Left renal pelvis (tissue), 4 donors: ENCODE results near the gene RPUSD4. TPM values are rescaled to one million over a fixed set of nuclear protein-coding genes. Genes with fewer than 3 reads are reported as not detected.

Experiments used
- DNase-seq, 4 donors: peaks; one replicate each; pipeline ENCODE4 v3.0.0-alpha.2; 2013; ENCODE audit warnings: low read depth in 4 of 4, low spot score in 3 of 4
- polyA plus RNA-seq, 4 donors: library from polyadenylated mRNA; unstranded; fragments of 120-200 nt; gene quantifications; one replicate each; pipeline ENCODE4 v1.2.1, GENCODE V29; 2013; ENCODE audit not compliant: insufficient read length in 4 of 4

The RPUSD4 gene
- polyA plus RNA-seq, 4 donors: 29.1 to 38.6 (median 30.4) TPM

DNA sequence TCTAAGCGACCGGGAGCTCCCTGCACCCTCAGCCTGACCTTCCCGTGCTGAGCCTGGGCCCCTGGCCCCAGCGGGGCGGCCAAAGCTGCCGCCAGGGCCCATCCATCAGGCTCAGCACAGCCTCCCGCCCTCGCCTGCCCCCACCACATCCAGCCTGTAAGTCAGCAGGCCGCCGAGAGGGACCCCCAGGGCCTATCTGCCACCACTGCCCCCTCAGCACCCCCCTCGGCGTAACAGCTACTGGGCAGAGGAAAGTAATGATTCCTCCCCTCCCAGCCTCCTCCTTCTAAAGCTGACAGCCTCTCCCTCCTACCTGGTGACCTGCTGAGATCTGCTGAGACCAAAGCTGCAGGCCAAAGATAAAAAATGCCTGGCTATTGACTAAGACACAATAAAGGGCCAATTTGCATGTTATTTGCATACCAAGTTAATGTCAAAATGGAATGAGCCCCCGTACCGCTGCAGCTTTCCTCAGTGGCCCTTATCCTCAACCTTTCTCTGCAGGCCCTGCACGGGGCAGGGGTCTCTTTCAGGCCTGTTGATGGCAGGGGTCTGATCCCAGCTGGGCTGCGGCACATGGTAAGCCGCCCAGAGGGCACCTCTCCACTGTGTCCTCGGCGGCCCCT, 51.6 kb downstream of the RPUSD4 start:
- no peak for DNase-seq

DNA sequence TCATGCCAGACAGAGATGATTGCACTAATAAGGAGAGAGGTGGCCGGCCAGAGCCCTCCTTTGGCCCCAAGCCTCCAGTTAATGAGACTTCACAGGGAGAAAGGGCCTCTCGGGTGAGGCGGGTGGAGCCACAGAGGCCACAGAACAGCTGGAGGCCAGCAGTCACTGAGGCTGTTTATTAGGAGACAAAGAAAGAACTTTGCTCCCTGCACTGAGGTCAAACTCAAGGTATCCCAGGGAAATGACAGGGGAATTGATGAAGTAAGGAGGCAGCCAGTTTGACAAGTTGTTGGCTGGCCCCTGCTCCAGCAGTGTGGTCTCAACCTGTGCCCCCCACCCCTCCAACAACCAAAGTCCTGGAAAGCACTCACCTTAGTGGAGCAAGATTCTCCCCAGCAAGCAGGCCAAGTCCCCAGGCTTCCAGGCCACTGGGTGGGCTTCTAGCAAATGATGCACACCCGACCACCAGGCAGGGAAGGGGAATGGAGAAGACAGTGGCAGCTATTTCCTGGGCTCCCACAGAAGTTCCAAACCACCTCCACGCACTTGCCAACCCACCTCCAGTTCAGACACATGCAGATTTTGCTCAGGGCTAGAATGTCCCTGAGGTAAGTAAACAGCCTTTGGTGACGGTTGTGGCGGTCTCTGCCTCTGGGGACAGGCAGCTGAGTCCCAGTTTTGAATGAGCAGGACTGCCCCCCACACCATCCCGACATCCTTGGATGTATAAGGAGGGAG, 53.2 kb downstream of the RPUSD4 start:
- no peak for DNase-seq

DNA sequence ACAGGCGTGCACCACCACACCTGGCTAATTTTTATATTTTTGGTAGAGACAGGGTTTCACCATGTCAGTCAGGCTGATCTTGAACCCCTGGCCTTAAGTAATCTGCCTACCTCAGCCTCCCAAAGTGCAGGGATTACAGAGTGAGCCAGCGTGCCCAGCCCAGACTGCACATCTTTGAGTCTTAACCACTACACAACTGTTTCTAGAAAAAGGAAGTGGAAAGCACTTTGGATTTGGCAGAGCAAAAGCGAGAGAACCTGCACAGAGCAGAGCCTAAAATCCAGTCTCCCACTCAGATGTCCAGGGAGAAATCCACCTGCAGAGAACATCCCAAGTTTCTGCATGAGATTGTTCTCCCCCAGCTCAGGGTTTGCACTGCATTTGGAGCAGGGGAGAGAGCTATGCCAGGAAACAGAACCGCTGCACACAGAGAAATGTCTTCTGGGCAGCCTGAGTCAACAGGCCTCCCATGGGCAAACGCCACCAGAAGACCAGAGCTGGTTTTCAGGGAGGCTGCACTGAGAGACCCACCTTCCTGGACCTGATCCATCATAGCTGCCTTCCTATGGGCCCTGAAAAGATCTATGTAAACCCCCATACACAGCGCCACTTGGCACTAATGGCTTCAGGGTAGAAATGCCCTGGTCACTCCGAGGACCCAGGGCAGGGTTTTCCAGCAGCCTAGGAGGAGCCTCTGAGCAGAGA, 54.0 kb downstream of the RPUSD4 start:
- DNase-seq: no peak

DNA sequence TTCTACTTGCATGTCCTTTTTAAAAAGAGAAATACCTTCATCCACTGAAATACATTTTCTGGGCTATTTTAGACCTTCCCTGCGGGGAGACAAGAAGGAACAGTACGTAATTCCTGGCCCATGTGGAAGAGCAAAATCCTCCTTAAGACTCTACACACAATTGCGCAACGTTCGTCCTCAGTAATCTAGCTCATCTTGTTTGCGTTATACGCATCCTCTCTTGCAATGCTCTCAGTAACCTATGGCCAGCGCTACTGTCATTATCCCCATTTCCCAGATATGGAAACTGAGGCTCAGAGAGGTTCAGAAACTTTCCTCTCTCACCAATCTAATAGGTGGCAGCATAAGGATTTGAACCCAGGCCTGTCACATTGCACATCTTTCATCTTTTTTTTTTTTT, 54.6 kb downstream of the RPUSD4 start:
- DNase-seq: no peak

DNA sequence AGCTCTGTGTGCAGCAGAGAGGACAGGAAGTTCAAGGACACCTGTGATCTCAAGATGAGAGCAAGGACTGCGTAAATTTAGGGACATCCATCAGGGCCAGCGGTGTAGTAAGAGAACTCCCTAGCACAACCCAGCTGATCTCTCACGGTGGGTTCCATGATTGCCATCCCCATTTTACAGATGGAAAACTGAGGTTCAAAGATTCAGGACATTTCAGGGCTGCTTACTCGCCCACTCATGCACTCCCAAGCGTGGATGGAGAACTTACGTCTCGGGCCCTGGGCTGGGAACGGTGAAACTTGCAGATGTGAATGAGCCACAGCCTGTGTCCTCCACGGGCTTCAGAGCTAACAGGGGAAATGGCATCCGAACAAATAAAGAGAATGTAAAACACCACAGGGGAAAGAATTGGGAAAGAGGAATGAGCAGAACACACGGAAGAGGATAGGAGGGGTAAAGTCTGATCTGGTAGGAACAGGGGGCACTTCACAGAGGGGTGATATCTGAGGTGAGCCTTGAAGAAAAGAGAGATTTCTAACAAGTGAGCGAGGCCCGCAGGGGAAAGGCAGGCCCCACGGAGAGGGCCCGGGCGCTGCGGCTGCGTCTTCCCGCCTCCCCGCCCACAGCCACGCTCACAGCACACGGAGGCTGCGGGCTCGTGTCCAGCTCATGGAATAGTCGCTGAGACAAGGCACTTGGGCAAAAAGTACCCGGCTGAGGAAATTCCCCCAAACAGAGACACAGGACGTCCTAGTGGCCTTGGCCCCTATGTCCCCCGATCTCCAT, 55.9 kb downstream of the RPUSD4 start:
- DNase-seq: no peak

DNA sequence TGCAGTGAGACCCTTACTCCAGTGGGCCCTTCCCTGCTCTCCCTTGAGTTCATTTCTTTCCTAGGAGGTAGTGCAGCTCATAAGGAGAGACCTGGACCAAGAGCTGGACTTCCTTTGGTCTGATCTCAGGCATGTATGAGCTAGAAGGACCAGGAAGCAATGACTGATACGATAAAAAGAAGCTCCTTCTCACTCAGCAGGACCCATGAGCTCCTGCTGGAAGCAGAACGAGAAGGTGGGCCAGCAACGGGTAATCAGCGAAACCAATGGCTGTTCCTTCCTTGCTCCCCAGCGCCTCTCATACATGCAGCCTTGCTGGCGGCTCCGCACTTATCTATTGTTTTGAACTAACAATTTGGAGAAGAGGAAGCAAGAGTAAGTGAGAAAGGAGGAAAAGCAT, 56.8 kb downstream of the RPUSD4 start:
- DNase-seq: no peak

DNA sequence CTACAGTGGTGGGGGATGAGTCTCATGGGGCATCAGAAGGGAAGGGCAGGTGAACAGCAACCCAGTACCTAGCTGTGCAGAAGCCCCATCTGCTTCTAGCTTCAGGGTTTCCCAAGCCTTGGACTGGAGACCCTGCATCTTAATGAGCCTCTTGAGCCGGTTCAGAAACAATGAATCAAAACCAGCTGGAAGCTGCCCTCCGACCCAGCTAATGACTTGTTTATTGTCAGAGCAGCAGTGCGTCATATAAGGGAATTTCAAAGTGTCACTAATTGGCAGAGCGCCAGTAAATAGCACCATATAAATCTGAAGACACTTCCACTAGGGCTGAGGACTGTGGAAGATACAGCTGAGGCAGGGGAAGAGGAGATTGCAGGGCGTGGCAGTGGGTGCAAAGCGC, 57.5 kb downstream of the RPUSD4 start:
- peak in 3 of 4 donors; percentile 77 to 86 (median 84) for DNase-seq

DNA sequence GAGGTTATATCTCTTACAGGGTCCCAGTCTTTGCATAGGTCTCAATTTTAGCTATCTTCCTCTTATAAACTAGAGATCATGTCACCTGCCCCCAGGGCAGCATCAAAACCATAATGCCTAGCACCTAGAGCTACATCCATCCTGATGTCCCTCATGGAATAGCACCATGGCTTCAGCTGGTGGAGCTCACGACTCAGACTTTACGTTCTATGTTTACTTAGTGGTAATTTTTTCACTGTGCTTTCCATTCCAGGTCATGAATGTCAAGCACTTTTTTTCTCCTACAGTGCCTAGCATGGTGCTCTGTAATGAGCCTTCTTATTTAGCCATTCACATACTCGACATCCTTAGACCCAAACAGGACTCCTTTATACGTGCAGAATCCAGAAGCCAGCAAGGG, 58.4 kb downstream of the RPUSD4 start:
- DNase-seq: no peak

DNA sequence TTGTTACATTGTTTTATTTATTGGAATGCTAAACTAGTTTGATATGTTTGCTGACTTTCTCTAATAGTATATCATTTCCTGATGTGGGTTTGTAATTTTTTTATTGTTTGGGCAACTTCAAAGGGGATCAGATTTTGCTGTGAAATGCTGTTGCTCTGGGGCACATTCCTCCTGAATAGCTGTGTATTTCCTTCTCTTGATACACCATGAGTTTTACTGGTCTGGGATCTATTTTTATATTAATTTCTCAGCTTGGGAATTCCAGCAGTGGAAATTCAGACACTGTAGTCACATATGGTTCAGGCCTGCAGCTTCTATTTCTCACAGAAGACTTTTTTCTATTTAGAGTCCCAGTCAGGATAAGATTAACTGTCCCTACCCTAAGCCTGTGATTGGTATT, 58.9 kb downstream of the RPUSD4 start:
- no peak for DNase-seq

DNA sequence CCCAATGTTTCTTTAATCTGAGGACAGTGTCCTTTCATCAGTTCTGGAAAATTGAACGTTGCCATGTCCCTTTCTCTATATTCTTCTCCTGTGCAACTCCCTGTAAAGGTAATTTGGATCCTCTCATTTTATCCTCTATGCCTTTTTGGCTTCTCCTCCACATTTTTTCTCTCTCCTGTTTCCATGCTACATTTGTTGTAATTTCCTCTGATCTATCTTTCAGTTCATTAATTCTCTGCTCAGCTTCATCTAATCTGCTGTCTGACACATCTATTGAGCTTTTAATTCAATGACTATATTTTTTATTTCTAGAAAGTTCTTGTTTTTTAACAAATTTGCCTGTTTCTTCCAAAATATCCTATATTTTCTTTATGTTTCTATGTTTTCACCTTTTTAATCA, 59.3 kb downstream of the RPUSD4 start:
- DNase-seq: no peak

Other genes starting within 250 kb of the RPUSD4 start
- gene CDON, start 148.8 kb downstream of the RPUSD4 start, polyA plus RNA-seq: 100 to 1,000 TPM in 1 of 4 donors, 10 to 100 TPM in 3; 24.6 to 136 (median 28.3) TPM
- gene FAM118B, start 132 bp upstream of the RPUSD4 start, polyA plus RNA-seq: 10 to 100 TPM; 28.6 to 33.4 (median 30.1) TPM
- gene SRPRA, start 57.2 kb upstream of the RPUSD4 start, polyA plus RNA-seq: 10 to 100 TPM; 80.2 to 97.6 (median 83.9) TPM
- 10 to 100 TPM; 24.1 to 62.3 (median 32.9) TPM for gene FOXRED1, start 57.5 kb upstream of the RPUSD4 start, polyA plus RNA-seq
- gene TIRAP, start 71.4 kb upstream of the RPUSD4 start, polyA plus RNA-seq: 10 to 100 TPM in 3 of 4 donors, 1 to 10 TPM in 1; 9.4 to 16.8 (median 11.2) TPM
- gene DCPS, start 92.4 kb upstream of the RPUSD4 start, polyA plus RNA-seq: 10 to 100 TPM; 10.5 to 16.3 (median 15.0) TPM
- gene ST3GAL4, start 144.0 kb upstream of the RPUSD4 start, polyA plus RNA-seq: 10 to 100 TPM; 17.0 to 33.6 (median 19.9) TPM